Right lobe of liver (tissue), 4 donors: ENCODE measurements around the gene RNGTT.

Experiments
- CTCF ChIP-seq, 4 donors: fragments of 200-600 bp in 3 of 4; fragments of 450-650 bp in 1 of 4; IDR thresholded peaks; one replicate each; pipeline versions ENCODE4 v1.5.1 to v1.8.0; 2016 to 2022; ENCODE audit warnings: antibody characterized with exemption in 4 of 4, mild to moderate bottlenecking in 2 of 4
- POLR2A ChIP-seq: fragments of 450-650 bp; IDR thresholded peaks from one replicate; pipeline ENCODE4 v1.6.1; 2017; ENCODE audit warnings: antibody characterized with exemption, mild to moderate bottlenecking
- donor health status: DM: no; HTN: no; CAD: no.
- donor health status: DM: no; HTN: no; CAD: no.
- donor health status: DM: no; HTN: yes; CAD: no.

DNA sequence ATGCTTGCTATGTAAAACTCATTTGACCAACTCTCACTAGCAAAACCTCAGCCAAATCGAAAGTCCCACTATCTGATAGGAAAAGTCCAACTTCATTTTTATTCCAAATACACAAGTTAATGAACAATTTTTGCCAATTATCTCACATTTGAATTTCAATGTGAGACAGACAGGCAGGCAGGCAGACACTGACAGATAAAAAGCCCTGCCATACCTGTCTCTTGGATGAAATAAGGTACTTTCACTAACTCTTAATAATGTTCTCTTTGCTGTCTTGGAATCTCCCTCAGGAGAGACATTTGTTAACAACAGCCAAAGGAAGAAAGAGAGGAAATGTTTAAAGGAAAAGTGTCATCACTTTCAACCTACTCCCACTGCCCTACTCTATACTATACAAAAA is 82.0 kb downstream of the RNGTT start:
- no peak for TF ChIP-seq CTCF (IDR thresholded peaks at IDR 0.05)
- no peak for TF ChIP-seq POLR2A
